H1 (cell line): ENCODE results near the gene LAMB3. TPM values are rescaled to one million over a fixed set of nuclear protein-coding genes. Genes with fewer than 3 reads are reported as not detected.

Experiments used
- CTCF ChIA-PET: fragments of 300-600 bp; sonication (Branson Sonifier 250); formaldehyde crosslinking; loops from one replicate; lab custom pipeline; 2021; ENCODE audit not compliant: partially characterized antibody; lab: Charles Lee
- POLR2A ChIA-PET: fragments of 300-600 bp; sonication (Branson Sonifier 250); formaldehyde crosslinking; loops from one replicate; lab custom pipeline; 2021; ENCODE audit warnings: inconsistent platforms; ENCODE audit not compliant: partially characterized antibody; lab: Charles Lee
- DNase-seq, 2 experiments: peaks; one replicate each; pipeline versions ENCODE4 v3.0.0 to v3.0.0-alpha.2; 2010 to 2022; ENCODE audit warnings: low spot score in 2 of 2, low read depth in 1 of 2, mixed read lengths in 1 of 2
- FAIRE-seq: peaks from 2 replicates; lab custom pipeline; 2011; peaks lifted over from hg19 to GRCh38; lab: Jason Lieb, UNC
- H2AFZ ChIP-seq: 2 replicates; pipeline ENCODE4 v1.8.1; 2012; ENCODE audit warnings: low read length, inconsistent platforms
- H2AK5ac ChIP-seq: 2 replicates; pipeline ENCODE4 v1.6.1; 2013; ENCODE audit warnings: low read depth, low read length
- H2BK120ac ChIP-seq: replicated peaks from 2 replicates; pipeline ENCODE3; 2013; ENCODE audit warnings: low read depth, low read length, inconsistent platforms
- H2BK12ac ChIP-seq: 2 replicates; pipeline ENCODE4 v1.6.1; 2013; ENCODE audit warnings: low read depth, low read length
- H2BK15ac ChIP-seq: 2 replicates; pipeline ENCODE4 v1.6.1; 2013; ENCODE audit warnings: low read length
- H2BK20ac ChIP-seq: 2 replicates; pipeline ENCODE4 v1.6.1; 2013; ENCODE audit warnings: low read length
- H2BK5ac ChIP-seq: 2 replicates; pipeline ENCODE4 v1.6.1; 2013; ENCODE audit warnings: low read depth, low read length
- H3K14ac ChIP-seq: 2 replicates; pipeline ENCODE4 v1.6.1; 2013; ENCODE audit warnings: inconsistent platforms; ENCODE audit not compliant: insufficient read length
- H3K18ac ChIP-seq: 2 replicates; pipeline ENCODE4 v1.6.1; 2013; ENCODE audit warnings: low read length; ENCODE audit errors: extremely low read depth
- H3K23ac ChIP-seq: 2 replicates; pipeline ENCODE4 v1.6.1; 2013; ENCODE audit warnings: inconsistent platforms; ENCODE audit not compliant: insufficient read length
- H3K23me2 ChIP-seq: 2 replicates; pipeline ENCODE4 v1.6.1; 2013; ENCODE audit warnings: low read depth, low read length
- H3K27ac ChIP-seq: 2 replicates; pipeline ENCODE4 v1.6.1; 2011; ENCODE audit warnings: low read depth, low read length, inconsistent platforms
- H3K27me3 ChIP-seq, 4 experiments: replicated peaks in 1 of 4; 1 replicate in 1 of 4; 2 replicates in 3 of 4; pipeline versions ENCODE4 v1.6.1 to v1.8.1; 2011 to 2013; ENCODE audit warnings: low read length in 3 of 4, mild to moderate bottlenecking in 3 of 4, inconsistent platforms in 2 of 4, mixed read lengths in 2 of 4, moderate library complexity in 1 of 4; ENCODE audit not compliant: control insufficient read depth in 3 of 4, insufficient read depth in 3 of 4; ENCODE audit errors: extremely low read depth in 1 of 4
- H3K36me3 ChIP-seq, 4 experiments: 2 replicates each; pipeline versions ENCODE4 v1.6.1 to v1.8.1; 2011 to 2013; ENCODE audit warnings: mild to moderate bottlenecking in 4 of 4, low read length in 3 of 4, moderate library complexity in 2 of 4, control low read depth in 1 of 4, inconsistent platforms in 1 of 4; ENCODE audit not compliant: insufficient read depth in 4 of 4, control insufficient read depth in 2 of 4
- H3K4ac ChIP-seq: replicated peaks from 2 replicates; pipeline ENCODE3; 2013; ENCODE audit warnings: low read length, low read depth, mixed read lengths, inconsistent platforms; ENCODE audit not compliant: insufficient read length
- H3K4me1 ChIP-seq, 4 experiments: replicated peaks in 1 of 4; 1 replicate in 1 of 4; 2 replicates in 3 of 4; pipeline versions ENCODE4 v1.6.1 to v1.8.1; 2011 to 2013; ENCODE audit warnings: low read length in 3 of 4, inconsistent platforms in 2 of 4, mixed read lengths in 1 of 4; ENCODE audit not compliant: insufficient read depth in 4 of 4, control insufficient read depth in 3 of 4
- H3K4me2 ChIP-seq, 2 experiments: 2 replicates each; pipeline versions ENCODE4 v1.6.1 to v1.8.1; 2011 to 2013; ENCODE audit warnings: low read depth in 2 of 2, low read length in 2 of 2, control low read depth in 1 of 2, inconsistent platforms in 1 of 2, mild to moderate bottlenecking in 1 of 2; ENCODE audit not compliant: insufficient read depth in 1 of 2
- H3K4me3 ChIP-seq, 4 experiments: fragments of 200-600, 300-600 bp in 1 of 4; sonication (generic), shearing (Covaris generic), sonication (Bioruptor Twin) in 1 of 4; 2 replicates each; pipeline versions ENCODE4 v1.5.1 to v1.8.1; 2011 to 2016; ENCODE audit warnings: low read length in 4 of 4, low read depth in 3 of 4, control low read depth in 2 of 4, inconsistent platforms in 2 of 4, mild to moderate bottlenecking in 2 of 4, mixed read lengths in 1 of 4, moderate library complexity in 1 of 4; ENCODE audit not compliant: insufficient read depth in 2 of 4; ENCODE audit errors: extremely low read depth in 1 of 4
- H3K56ac ChIP-seq: replicated peaks from 2 replicates; pipeline ENCODE3; 2013; ENCODE audit warnings: low read depth, mild to moderate bottlenecking, mixed read lengths, low read length, inconsistent platforms; ENCODE audit not compliant: insufficient read length
- H3K79me1 ChIP-seq: 2 replicates; pipeline ENCODE4 v1.6.1; 2013; ENCODE audit warnings: low read depth, low read length, control low read depth
- H3K79me2 ChIP-seq, 2 experiments: 2 replicates each; pipeline versions ENCODE4 v1.6.1 to v1.8.1; 2012 to 2013; ENCODE audit warnings: low read length in 2 of 2, mild to moderate bottlenecking in 2 of 2, inconsistent platforms in 1 of 2; ENCODE audit not compliant: insufficient read depth in 2 of 2, control insufficient read depth in 1 of 2
- H3K9ac ChIP-seq, 4 experiments: replicated peaks in 1 of 4; 1 replicate in 1 of 4; 2 replicates in 3 of 4; pipeline versions ENCODE4 v1.6.1 to v1.8.1; 2011 to 2013; ENCODE audit warnings: low read depth in 3 of 4, low read length in 3 of 4, control low read depth in 2 of 4, mild to moderate bottlenecking in 2 of 4, moderate library complexity in 2 of 4, inconsistent platforms in 1 of 4; ENCODE audit errors: extremely low read depth in 1 of 4
- H3K9me3 ChIP-seq, 2 experiments: 2 replicates each; pipeline versions ENCODE4 v1.6.1 to v1.8.1; 2012 to 2013; ENCODE audit warnings: mild to moderate bottlenecking in 2 of 2, moderate library complexity in 2 of 2, control low read depth in 1 of 2, inconsistent platforms in 1 of 2, low read depth in 1 of 2, low read length in 1 of 2, mixed read lengths in 1 of 2; ENCODE audit not compliant: insufficient read depth in 2 of 2
- H4K20me1 ChIP-seq, 2 experiments: replicated peaks in 1 of 2; 2 replicates each; pipeline versions ENCODE3 to v1.8.1; 2011 to 2013; ENCODE audit warnings: inconsistent platforms in 2 of 2, low read length in 2 of 2, mild to moderate bottlenecking in 1 of 2; ENCODE audit not compliant: insufficient read depth in 2 of 2, control insufficient read depth in 1 of 2
- H4K5ac ChIP-seq: 2 replicates; pipeline ENCODE4 v1.6.1; 2013; ENCODE audit warnings: low read length, low read depth, mixed read lengths, inconsistent platforms; ENCODE audit not compliant: insufficient read length
- H4K8ac ChIP-seq: 2 replicates; pipeline ENCODE4 v1.8.0; 2013; ENCODE audit warnings: mild to moderate bottlenecking, moderate library complexity, low read length, inconsistent platforms; ENCODE audit not compliant: insufficient read depth; ENCODE audit errors: extremely low read depth
- H4K91ac ChIP-seq: replicated peaks from 2 replicates; pipeline ENCODE3; 2013; ENCODE audit warnings: low read length, mixed read lengths, inconsistent platforms; ENCODE audit not compliant: insufficient read length
- BCL11A ChIP-seq, 2 experiments: IDR thresholded peaks; one replicate each; pipeline ENCODE4 v1.6.1; 2011; ENCODE audit warnings: low read depth in 2 of 2, low read length in 2 of 2, mild to moderate bottlenecking in 2 of 2
- BRCA1 ChIP-seq: IDR thresholded peaks from 2 replicates; pipeline ENCODE4 v1.6.1; 2012; ENCODE audit warnings: low read depth, low read length, improper control_type of control experiment
- CTBP2 ChIP-seq: IDR thresholded peaks from 2 replicates; pipeline ENCODE4 v1.7.0; 2011; ENCODE audit warnings: borderline replicate concordance, mild to moderate bottlenecking, moderate library complexity, mixed read lengths, low read length; ENCODE audit not compliant: insufficient read depth, insufficient read length
- HDAC2 ChIP-seq, 2 experiments: fragments of 300-600 bp in 1 of 2; sonication (generic) in 1 of 2; IDR thresholded peaks; 2 replicates each; pipeline ENCODE4 v1.6.1; 2011 to 2012; ENCODE audit warnings: low read depth in 2 of 2, low read length in 2 of 2, mild to moderate bottlenecking in 2 of 2, moderate library complexity in 2 of 2, borderline replicate concordance in 1 of 2, inconsistent platforms in 1 of 2
- HDAC6 ChIP-seq: IDR thresholded peaks from one replicate; pipeline ENCODE4 v1.7.1; 2012; ENCODE audit warnings: low read depth, mild to moderate bottlenecking, inconsistent platforms, low read length, moderate library complexity
- JUND ChIP-seq: IDR thresholded peaks from 2 replicates; pipeline ENCODE4 v1.6.1; 2011; ENCODE audit warnings: mild to moderate bottlenecking, improper control_type of control experiment, low read length
- NRF1 ChIP-seq: IDR thresholded peaks from 2 replicates; pipeline ENCODE4 v1.6.1; 2011; ENCODE audit warnings: mild to moderate bottlenecking, low read depth, low read length, improper control_type of control experiment
- PHF8 ChIP-seq: fragments of 200-600 bp; sonication (generic); conservative IDR thresholded peaks from 2 replicates; pipeline ENCODE4 v1.7.1; 2012; ENCODE audit warnings: low read depth, mild to moderate bottlenecking, inconsistent platforms, low read length, moderate library complexity
- SAP30 ChIP-seq: fragments of 300-600 bp; sonication (generic); IDR thresholded peaks from 2 replicates; pipeline ENCODE4 v1.7.1; 2012; ENCODE audit warnings: low read length, moderate library complexity, mild to moderate bottlenecking, inconsistent platforms; ENCODE audit not compliant: insufficient read depth, insufficient replicate concordance
- SIN3A ChIP-seq, 2 experiments: IDR thresholded peaks in 1 of 2; conservative IDR thresholded peaks in 1 of 2; 2 replicates each; pipeline ENCODE4 v1.6.1; 2011 to 2012; ENCODE audit warnings: low read length in 2 of 2, improper control_type of control experiment in 1 of 2, low read depth in 1 of 2, mild to moderate bottlenecking in 1 of 2
- SIRT6 ChIP-seq: IDR thresholded peaks from one replicate; pipeline ENCODE4 v1.7.1; 2012; ENCODE audit warnings: low read length, inconsistent platforms
- SP1 ChIP-seq: IDR thresholded peaks from 2 replicates; pipeline ENCODE4 v1.6.1; 2011; ENCODE audit warnings: low read depth, low read length
- TAF7 ChIP-seq: optimal IDR thresholded peaks from 2 replicates; pipeline ENCODE3; 2011; ENCODE audit warnings: low read depth, mild to moderate bottlenecking, inconsistent platforms, low read length, moderate library complexity, borderline replicate concordance
- TEAD4 ChIP-seq: IDR thresholded peaks from 2 replicates; pipeline ENCODE4 v1.6.1; 2012; ENCODE audit warnings: low read depth, low read length, inconsistent platforms, mixed read lengths
- WGBS, 2 experiments: shearing (Covaris generic) in 1 of 2; methylation state at CpG; one replicate each; pipeline versions ENCODE4 v1.1.6 to v1.1.7; 2013 to 2015; ENCODE audit warnings: low lambda C conversion rate in 2 of 2, mixed read lengths in 2 of 2, inconsistent platforms in 1 of 2, low coverage in 1 of 2, missing lambda C conversion rate in 1 of 2; ENCODE audit not compliant: insufficient replicate concordance in 2 of 2, insufficient coverage in 1 of 2, insufficient read length in 1 of 2; ENCODE audit errors: extremely low coverage in 1 of 2, missing lambda C conversion rate in 1 of 2; 5-methylcytosine and 5-hydroxymethylcytosine counted together
- polyA plus RNA-seq, 7 experiments: library from polyadenylated mRNA; depleted of rRNA in 3 of 7; stranded (reverse) in 5 of 7; unstranded in 2 of 7; fragments of >200 nt in 5 of 7; fragments of 200-250 nt in 2 of 7; gene quantifications; 1 replicate in 5 of 7; 2 replicates in 1 of 7; 4 replicates in 1 of 7; pipeline versions ENCODE4 v1.2.1 to v1.2.3, GENCODE V29; 2011 to 2013; ENCODE audit warnings: missing spikeins in 2 of 7, mixed read lengths in 2 of 7
- total RNA-seq: library from RNA; stranded (reverse); fragmentation: NEBNext Ultra II Directional; extraction: Animal tissue kit (Norgen Biotek cat#: 25700); gene quantifications from 2 replicates; pipeline ENCODE4 v1.2.1, GENCODE V29; 2021

LAMB3 gene
- total and polyA plus RNA-seq, 2 of the 8 experiments (the other 6 are each of a cell fraction or from before 2014, with no cell fraction given): 0.45 to 0.50 TPM

- Histone ChIP-seq H4K20me1 (no peaks in the 10 kb centered on the region), H3K27me3 (no peaks in the 10 kb centered on the region; a peak in 2 of 7 replicates), H3K79me2 (no peaks in the 10 kb centered on the region), H4K5ac (no peak overlapping the region), H3K4ac (no peak overlapping the region), H3K9me3 (no peaks in the 10 kb centered on the region), H3K23me2 (no peaks in the 10 kb centered on the region), H2BK12ac (no peak overlapping the region), H3K56ac (no peak overlapping the region), H2BK15ac (no peak overlapping the region), H3K18ac (no peak overlapping the region), H2BK120ac (no peak overlapping the region), H3K4me2 (no peak overlapping the region), H2BK5ac (no peak overlapping the region), H4K91ac (no peak overlapping the region), H2AK5ac (no peak overlapping the region), H3K4me3 (no peak overlapping the region), H4K8ac (no peak overlapping the region), H3K14ac (no peak overlapping the region), H3K36me3 (no peaks in the 10 kb centered on the region), H3K27ac (no peak overlapping the region), H3K4me1 (peaks cover 0 to 3% (median 0%) of the 10 kb centered on the region in 4 experiments; a peak in 1 of 7 replicates), H3K79me1 (no peaks in the 10 kb centered on the region), H2BK20ac (no peak overlapping the region), H3K23ac (no peak overlapping the region), H3K9ac (no peak overlapping the region), H2AFZ (no peak overlapping the region)
- ChIA-PET POLR2A (no interaction called here), CTCF (interaction anchor here (1.1 to 6.8 kb wide), 11 partner anchors 8 to 115 kb away, joined by 3 to 41 read pairs (median 10); partner anchors contain the start of genes G0S2 and LAMB3)
- no peak for DNase-seq
- WGBS, 2 experiments: 84% methylated on average over 3 of the region's 3 CpGs; no CpG with 5 or more reads in 1 of the 2 experiments
- FAIRE-seq: no peak
- TF ChIP-seq SIRT6 (no peak), JUND (no peak), SP1 (no peak), NRF1 (no peak), BRCA1 (no peak), PHF8 (no peak), HDAC2 (IDR thresholded peaks at IDR 0.05; ENCODE audit: borderline replicate concordance in 1 of 2, low read depth in 2 of 2, low read length in 2 of 2) (no peak), BCL11A (IDR thresholded peaks at IDR 0.05; ENCODE audit: low read depth in 2 of 2, low read length in 2 of 2) (no peak), TEAD4 (no peak), SAP30 (no peak), SIN3A (conservative IDR thresholded peaks at IDR 0.05 in 1 of 2, IDR thresholded peaks at IDR 0.05 in 1 of 2; ENCODE audit: low read depth in 1 of 2, low read length in 2 of 2) (no peak), HDAC6 (no peak), TAF7 (no peak), CTBP2 (no peak)
Observed at GRCh38 chr1:209691237-209691636, 39.0 kb upstream of the LAMB3 start.
